Limb (tissue), 2 donors: ENCODE results near the gene TBCCD1.
"Not testable (repeated sequence)": the region's sequence is repeated elsewhere in the genome, so short reads cannot be mapped to it uniquely, and the experiment has no call there.

Experiments
- DNase-seq, 2 donors: peaks; one replicate each; pipeline ENCODE4 v3.0.0-alpha.2; 2016; ENCODE audit errors: extremely low spot score in 2 of 2

The TBCCD1 gene

DNA sequence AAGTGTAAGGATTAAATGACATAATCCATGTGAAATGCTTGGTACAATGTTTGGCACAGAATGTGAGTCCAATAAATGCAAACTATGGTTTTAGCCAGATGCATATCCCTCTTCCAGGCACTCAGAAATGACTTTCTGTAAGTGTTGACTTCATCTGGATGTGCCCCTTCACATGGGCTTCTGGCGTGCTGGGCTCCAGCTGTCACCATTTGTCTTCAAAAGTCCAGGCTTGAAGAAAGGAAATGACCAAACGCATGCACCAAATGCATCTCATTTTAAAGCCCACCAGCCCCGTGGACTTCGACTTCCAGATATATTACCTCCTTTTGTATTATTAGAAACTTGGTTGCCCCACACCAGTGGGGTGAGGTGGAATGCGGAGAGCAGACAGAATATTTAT, 46.7 kb downstream of the TBCCD1 start:
- DNase-seq = no peak

DNA sequence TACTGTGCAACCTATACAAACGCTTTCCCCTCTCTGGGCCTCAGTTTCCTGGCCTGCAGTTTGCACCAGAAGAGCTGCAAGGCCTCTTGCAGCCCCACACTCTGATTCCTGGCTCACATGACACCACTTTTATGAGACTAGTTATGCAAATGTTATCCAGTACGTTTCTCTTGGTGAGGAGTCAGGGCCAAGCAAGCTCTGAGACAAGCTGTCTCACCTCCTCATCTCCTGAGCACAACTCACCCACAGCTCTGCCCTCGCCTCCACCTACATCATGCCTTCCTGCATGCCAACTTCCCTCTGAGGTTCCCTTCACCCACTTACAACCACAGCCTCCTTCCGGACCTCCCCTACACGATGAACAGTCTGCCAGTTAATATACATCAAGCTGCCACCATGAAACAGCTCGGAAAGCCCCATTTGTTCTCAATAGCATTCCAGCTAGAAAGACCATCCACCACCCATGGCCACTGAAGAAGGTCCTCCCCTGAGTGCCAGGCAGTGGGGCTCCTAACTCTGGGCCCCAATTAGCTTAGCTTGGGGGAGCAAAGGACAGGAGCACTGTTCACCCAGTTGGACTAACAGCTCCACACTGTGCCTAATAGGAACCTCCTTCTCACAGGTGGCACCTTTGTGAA, 48.0 kb downstream of the TBCCD1 start:
- no peak for DNase-seq

DNA sequence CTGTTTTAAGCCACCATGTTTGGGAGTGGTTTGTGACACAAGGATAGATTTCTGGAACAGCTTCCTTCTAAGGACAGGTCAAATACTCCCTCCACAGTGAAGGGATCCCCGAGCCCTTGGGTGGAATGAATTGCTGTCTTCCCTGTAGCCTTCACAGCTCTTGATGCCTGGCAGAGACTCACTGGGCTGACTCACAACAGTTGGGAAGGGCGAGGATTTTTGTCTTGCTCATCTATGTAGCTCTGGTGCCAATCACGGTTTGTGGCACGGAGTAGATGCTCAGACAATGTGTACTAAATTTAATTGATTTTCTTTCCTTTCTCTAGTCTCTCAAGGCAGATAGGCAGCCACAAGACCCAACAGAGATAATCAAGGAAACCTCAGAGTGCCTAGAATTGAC, 49.9 kb downstream of the TBCCD1 start:
- no peak for DNase-seq

DNA sequence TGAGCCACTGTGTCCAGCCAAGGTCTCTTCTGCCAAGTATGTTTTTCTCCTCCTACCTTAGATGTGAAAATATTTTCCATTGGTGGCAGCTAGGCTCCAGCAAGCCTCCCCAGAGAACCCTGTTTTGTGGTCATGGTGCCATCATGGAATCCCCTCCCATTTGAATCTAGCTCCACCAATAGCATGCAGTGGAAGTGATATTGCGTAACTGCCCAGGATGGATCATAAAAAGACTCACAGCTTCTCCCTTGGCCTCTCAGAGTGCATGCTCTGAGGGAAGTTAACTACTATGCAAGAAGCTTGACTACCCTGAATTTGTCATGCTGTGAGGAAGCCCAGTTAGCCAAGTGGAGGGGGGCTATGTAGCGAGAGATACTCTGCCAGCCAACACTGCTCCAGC, 50.5 kb downstream of the TBCCD1 start:
- no peak for DNase-seq

DNA sequence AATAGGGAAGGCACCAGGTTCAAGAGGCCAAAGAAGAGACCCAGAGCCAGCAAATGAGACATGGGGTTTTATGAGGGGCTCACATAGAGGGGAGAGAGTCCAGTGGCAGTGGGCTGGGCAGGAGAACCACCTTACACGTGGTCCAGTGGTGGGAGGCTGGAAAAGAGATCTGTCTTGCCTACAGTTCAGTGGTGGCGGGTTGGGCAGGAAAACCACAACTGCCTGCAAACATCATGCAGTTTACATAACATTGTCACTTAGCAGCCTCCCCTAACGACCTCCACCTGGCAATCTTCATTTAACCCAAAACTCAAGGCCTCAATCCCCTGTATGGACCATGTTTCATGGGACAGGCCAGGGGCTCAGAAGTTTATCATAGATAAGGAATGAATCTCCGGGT, 52.0 kb downstream of the TBCCD1 start:
- no peak for DNase-seq

DNA sequence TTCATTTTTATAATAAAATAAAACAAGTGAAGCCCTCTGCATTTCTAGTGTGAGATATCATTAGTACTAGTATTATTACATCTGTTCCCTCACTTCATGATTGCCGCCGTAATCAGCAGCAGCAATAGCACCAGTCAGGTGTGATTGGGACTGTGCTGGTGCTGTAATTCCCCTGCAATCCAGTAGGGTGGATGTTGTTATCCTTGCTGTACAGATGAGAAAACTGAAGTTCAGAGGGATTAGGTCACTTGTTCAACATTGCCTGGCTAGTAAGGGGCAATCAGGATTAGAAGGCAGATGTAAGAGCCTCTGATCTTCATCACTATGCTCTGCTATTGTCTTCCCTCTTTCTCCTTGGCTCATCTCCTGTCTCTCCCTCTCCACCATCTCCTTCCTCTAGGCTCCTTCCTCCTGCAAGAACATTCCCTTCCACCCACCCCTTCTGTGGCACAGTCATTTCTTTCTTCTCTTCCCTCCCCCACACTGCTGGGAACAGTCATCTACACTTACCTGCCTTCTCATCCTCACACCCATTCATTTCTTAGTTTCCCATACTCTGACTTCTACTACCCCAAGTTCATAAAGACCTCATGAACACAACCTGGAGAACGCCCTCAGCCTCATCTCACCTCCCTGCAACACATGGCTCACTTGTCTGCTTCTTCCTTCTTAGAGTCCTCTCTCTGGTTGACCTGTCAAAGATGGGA, 52.7 kb downstream of the TBCCD1 start:
- DNase-seq = no peak

DNA sequence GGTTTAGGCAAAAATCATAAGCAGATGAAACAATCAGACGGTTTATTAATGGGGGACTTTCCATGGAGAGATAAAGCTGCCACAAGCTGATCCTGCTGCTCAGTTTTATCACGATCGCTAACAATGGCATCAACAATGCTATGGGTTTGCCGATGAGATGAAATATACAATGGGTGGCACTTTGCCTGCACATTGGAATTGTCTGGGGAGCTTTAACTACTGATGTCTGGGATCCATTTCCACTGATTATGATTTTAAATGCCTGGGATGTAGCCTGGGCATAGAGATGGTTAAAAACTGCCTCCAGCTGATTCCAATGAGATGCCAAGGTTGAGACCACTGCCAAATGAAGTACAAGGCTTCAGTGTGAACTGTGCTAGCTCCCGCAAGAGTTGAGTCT, 53.8 kb downstream of the TBCCD1 start:
- DNase-seq = no peak

DNA sequence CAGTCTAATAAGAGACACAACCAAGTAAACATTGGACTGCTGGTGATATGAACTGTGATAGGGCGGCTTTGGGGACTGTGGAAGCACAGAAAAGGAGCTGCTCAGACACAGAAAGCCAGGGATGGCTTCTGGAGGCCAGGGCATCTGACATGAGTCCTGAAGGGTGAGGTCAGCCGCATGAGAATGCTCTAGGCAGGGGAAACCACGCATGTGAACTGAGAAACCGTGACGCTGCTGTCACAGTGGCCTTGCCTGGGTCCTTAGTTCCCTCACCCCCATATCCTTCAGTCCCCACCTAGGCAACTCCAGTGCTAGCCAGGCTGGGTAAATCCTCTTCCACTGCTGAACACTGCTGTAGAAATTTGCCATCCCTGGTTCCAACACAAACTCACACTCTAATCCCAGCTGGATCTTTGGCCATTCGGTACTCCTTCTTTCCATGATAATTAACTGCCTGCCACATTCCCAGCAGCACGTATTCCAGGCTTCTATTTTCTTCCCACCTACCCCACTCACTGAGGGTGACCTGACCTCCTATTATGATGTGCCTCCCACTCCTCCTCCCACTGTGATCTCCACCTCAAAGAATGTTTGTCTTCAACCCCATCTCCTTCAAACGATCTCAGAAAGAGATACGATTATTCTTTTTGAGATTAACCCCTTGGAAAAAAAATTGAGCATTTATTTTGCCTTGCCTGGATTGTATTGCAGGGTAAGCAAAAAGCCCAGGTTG, 54.4 kb downstream of the TBCCD1 start:
- no peak for DNase-seq

DNA sequence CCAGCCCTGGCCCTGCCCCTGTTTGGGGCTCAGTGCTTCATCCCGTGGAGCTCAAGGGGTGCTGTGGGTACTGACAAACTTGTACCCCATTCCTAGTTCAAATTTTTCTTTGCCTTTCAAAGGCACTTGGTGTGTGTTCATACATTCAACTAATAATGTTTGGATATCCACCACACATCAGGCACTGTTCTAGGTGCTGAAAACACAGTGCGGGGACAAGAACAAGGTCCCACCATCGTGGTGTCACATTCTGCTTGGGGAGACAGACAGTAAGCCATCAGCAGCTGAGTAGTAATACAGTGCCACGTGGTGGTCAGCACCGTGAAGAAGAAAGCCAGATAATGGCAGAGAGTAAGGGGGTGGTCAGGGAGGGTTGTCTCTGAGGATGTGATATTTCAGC, 55.4 kb downstream of the TBCCD1 start:
- DNase-seq = no peak

DNA sequence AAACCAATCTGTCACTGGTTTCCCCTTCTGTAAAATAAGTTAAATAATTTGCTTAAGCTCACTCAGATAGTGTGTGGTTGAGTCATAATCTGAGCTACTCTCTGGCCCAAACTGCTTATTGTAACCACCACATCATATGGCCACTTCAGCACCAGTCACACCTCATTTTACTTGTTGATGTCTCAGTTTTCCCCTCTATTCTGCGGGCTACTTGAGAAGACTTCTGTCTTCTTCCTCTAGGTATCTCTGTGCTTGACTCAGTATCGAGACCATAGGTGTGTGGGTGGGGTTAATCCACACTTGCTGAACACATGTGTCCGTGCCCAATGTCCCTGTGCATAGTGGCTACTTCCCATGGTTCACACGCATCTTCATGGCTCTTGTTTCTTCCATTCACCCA, 55.9 kb downstream of the TBCCD1 start:
- no peak for DNase-seq

DNA sequence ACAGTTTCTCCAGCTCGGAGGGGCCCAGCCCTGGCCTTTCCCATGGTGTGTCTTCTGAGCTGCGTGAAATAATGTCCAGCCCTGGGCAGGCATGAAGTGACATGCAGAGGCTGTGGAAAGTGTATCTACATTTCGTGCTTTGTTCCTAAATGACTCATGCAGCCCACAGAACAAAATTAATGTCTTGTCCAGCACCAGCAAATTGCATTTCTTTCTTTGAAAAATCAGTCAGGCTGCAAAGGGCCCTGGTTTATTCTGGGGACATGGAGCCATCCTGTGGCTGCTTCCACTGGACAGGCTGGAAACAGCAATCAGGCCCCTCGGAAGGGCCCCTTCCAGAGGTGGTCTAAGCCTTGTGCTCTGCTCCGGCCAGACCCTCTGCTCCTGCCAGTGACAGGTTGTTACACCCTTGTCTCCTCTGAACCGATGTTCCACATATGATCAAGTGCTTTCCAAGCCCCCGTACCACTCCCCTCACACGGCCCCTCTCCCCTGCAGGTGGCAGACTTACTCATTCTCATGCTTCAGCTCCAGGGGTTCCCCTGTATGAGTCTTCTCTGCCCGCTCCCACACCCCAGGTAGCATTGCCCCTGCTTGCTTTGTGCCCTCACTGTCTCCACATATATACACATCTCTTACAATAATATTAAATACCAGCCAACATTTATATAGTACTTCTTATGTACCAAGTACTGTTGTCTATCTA, 56.6 kb downstream of the TBCCD1 start:
- DNase-seq = no peak

DNA sequence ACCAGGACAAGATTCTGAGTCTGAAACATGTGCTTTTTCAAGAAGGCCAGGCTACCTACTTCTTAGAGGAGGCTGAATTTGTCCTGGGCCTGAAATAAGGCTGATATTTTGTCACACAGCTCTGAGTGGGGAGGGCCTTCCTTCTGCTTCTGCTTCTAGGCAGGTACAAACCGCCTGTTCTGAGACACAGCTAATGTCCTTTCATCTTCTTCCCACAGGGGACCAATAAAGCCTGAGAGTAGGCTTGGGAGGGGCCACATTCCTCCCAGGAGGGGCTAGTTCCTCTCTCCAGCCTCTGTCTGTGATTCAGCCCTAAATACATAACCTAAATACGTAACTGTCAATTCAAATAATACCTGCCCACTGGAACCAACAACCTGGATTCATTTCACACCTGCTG, 57.7 kb downstream of the TBCCD1 start:
- no peak for DNase-seq

DNA sequence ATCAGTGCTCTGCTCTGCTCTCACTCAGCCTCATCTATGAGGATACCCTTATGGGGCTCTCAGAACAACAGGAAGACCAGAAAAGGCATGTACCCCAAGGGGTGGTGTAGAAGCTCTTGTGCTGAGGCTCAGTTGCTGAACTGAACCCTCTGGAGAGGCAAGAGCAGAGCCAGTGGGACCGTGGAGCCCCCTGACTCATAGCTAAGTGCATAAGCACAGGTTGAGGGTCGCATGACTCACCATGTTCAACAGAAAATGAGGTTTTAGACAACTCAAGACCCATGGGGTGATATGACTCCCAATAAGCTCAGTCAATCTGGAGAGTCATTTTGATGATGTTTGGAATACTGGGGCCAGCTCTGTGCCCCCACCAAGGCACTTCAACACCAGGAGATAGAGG, 60.3 kb downstream of the TBCCD1 start:
- no peak for DNase-seq

DNA sequence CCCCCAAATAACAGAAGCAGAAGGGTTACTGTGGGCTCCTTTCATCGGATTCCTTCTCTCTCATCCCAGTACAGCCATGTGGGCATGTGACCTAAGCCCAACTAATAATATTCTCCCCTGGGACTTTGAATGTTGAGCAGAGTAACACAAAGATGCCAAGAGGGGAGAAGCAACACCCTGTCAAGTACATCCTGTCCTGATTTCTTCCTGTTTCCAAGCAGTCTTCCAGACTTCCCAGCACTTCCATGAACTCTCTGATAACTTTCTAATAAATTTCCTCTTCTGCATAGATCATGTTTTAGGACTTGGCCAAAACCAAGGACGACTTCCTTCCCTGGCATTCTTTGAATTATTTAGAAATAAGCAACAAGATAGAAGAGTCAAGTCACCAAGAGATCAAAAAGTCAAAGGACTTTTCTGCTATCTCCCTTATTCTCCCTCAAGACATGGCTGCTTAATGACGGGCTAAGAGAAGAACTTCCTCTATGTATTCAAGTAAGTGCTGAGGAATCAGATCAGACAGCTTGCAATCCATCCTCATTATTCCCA, 60.9 kb downstream of the TBCCD1 start:
- DNase-seq = no peak

DNA sequence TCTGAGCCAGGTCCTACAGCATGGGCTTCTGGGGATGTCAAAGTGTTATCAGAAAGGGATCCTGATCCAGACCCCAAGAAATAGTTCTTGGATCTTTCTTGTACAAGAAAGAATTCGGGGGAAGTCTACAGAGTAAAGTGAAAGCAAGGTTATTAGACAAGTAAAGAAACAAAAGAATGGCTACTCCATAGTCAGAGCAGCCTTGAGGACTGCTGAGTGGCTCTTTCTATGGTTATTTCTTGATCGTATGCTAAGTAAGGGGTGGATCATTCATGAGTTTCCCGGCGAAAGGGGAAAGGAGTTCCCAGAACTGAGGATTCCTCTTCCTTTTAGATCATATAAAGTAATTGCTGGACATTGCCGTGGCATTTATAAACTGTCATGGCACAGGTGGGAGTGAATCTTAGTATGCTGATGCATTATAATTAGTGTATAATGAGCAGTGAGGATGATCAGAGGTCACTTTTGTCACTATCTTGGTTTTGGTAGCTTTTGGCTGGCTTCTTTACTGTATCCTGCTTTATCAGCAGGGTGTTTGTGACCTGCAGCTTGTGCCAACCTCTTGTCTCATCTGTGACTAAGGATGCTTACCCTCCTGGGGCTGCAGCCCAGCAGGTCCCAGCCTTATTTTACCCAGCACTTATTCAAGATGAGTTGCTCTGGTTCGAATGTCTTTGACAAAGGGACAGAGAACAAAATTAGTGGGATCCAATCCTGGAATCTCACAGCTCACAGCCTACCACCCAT, 64.0 kb downstream of the TBCCD1 start:
- no peak for DNase-seq

DNA sequence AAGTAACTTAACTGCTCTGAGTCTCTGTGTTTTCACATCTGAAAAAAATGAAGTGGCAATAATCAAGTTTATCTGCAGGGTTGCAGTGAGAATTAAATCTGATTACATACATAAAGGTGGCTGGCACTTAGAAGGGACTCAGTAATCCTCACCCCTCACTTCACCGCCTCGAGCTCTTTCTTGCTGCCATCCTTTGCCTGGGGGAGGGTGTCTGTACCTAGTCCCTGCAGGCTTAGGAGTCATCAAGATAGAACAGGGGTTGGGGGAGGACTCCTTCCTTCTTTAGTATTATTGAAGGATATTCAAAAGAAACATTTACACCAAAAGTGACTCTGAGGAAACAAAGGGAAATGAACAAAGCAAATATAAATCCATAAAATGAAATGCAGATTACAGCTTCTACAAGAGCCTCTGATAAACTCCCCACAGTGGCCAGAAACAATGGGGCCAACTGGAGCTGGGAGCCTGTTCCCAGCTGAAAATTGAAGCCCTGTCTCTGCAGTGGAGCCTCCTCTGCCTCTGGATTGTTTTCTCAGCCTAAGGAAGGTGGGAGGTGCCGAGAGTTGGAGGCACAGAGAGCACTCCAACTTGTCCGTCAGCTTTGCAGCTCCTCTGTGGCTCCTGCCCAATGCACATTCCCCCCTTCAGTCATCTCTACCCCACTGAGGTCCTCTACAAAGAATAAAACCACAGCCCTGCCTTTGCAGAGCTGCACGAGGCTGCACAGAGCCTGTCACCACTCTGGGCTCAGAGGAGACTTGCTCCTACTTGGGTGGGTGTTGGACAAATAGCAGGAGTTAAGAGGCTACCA, 64.8 kb downstream of the TBCCD1 start:
- no peak for DNase-seq

DNA sequence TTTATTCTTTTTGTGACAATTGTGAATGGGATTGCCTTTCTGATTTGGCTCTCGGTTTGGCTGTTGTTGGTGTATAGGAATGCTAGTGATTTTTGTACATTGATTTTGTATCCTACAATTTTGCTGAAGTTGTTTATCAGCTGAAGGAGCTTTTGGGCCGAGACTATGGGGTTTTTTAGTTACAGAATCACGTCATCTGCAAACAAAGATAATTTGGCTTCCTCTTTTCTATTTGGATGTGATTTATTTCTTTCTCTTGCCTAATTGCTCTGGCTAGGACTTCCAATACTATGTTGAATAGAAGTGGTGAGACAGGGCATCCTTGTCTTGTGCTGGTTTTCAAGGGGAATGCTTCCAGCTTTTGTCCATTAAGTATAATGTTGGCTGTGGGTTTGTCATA, 67.2 kb downstream of the TBCCD1 start:
- not testable (repeated sequence) for DNase-seq

DNA sequence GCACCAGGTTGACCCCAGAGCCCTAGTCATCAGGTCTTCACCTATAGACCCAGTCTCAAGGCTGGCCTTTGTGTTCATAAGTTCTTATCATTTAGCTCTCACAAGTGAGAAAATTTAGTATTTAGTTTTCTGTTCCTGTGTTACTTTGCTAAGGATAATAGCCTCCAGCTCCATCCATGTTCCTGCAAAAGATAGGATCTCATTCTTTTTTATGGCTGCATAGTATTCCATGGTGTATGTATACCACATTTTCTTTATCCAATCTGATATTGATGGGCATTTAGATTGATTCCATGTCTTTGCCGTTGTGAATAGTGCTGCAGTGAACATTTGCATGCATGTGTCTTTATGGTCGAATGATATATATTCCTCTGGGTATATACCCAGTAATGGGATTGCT, 69.1 kb downstream of the TBCCD1 start:
- not testable (repeated sequence) for DNase-seq

DNA sequence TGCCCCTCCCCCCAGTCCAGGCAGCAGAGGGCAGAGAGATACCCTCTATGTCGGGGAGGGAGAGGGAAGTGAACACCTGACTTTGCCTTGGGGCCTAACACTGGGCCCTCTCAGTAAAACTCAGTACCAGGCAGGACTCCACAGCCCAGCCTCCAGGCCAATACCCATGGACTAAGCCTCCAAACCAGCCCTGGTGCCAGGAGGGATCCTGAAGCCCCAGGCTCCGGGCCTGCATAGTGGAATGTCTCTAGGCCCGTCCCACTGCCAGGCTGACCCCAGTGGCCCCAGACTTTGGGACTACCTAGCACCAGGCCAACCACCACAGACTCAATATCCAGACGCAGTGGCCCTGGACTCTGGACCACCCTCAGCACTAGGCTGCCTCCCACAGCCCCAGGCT, 69.5 kb downstream of the TBCCD1 start:
- DNase-seq = no peak

DNA sequence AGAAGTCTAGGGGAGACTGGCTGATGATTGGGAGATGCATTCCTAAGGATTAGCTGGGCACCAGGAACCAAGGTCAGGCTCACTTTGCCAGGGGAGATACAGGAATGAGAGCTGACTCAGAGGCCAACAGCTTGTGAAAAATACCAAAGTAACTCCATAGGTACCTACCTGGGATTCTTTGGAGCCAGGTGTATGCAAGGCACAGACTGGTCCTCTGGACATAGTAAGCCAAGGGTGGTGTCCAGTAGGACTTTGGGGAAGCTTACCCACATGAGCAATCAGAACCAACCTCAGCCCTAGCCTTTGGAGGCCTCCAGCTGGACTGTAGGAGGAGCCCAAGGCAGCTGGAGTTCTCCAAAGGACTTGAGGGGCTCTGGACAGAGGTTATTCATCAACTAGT, 70.5 kb downstream of the TBCCD1 start:
- DNase-seq = no peak
